Middle frontal gyrus (tissue), 1 donor: Measurements from ENCODE around the gene SLC22A31.

ENCODE experiments used
- DNase-seq: peaks from one replicate; pipeline ENCODE4 v3.0.0-alpha.2; 2015; ENCODE audit warnings: low spot score; ENCODE audit errors: extremely low spot score

SLC22A31 gene

DNA sequence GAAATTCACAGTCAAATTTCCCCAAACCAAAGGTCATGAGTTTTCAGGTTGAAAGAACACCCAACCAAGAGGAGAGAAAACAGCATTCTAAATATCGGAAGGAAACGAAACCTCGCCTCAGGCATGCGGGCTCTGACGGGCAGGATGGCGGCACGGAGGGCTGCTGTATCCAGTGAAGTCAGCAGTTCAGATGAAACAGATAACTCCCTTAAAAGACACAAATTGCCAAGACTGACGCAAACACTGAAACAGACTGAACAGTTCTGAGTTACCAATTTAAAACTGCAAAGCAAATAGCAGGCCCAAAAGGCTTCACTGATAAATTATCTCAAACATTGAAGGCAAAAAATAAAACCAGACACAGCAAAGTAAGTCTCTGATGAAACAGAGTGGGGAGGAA is 49.4 kb downstream of the SLC22A31 start:
- DNase-seq = no peak

GRCh38 chr16:89150090-89150835 is 50.1 kb downstream of the SLC22A31 start:
- DNase-seq = no peak

DNA sequence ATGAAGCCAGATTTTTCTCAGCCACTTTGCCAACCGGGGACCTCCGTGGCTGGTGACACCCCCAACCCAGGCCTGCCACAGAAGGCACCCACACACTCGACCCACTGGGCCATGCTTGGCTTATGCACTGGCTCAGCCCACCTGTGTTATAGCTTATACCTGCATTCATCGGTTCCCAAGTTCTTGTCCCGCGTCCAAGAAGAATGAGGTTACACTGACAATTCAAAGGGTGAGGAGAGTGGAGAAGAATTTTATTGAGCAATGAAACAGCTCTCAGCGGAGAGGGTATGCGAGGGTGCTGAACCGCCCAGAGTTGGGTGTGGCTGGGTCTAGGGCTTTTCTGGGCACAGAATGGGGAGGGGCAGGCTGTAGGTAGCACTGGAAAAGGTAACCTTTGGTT is 51.0 kb downstream of the SLC22A31 start:
- no peak for DNase-seq

GRCh38 chr16:89147085-89147817 is 53.1 kb downstream of the SLC22A31 start:
- no peak for DNase-seq

- no peak for DNase-seq
Measured at GRCh38 chr16:89146211-89147005, 53.9 kb downstream of the SLC22A31 start.
